Upper lobe of right lung (tissue), 1 donor: ENCODE measurements around the gene BTLA. TPM values are rescaled to one million over a fixed set of nuclear protein-coding genes. Genes with fewer than 3 reads are reported as not detected.

Experiments used
- ATAC-seq: fragments of 200-7000 bp; cut with Tn5 transposase; one replicate; pipeline ENCODE4 v1.9.1; 2020; ENCODE audit warnings: mild to moderate bottlenecking, moderate library complexity
- DNase-seq: peaks from one replicate; pipeline ENCODE4 v3.0.0-alpha.2; 2020
- H3K27ac ChIP-seq: fragments of 200-600 bp; one replicate; pipeline ENCODE4 v1.8.0; 2022
- H3K27me3 ChIP-seq: fragments of 200-600 bp; one replicate; pipeline ENCODE4 v1.8.0; 2022; ENCODE audit warnings: mild to moderate bottlenecking
- H3K36me3 ChIP-seq: fragments of 200-600 bp; one replicate; pipeline ENCODE4 v1.8.0; 2022
- H3K4me1 ChIP-seq: fragments of 200-600 bp; one replicate; pipeline ENCODE4 v1.8.0; 2022
- H3K4me3 ChIP-seq: fragments of 200-600 bp; one replicate; pipeline ENCODE4 v1.8.0; 2022; ENCODE audit warnings: mild to moderate bottlenecking
- H3K9me3 ChIP-seq: fragments of 200-600 bp; one replicate; pipeline ENCODE4 v1.8.0; 2022
- CTCF ChIP-seq: fragments of 200-600 bp; IDR thresholded peaks from one replicate; pipeline ENCODE4 v1.8.0; 2022; ENCODE audit warnings: antibody characterized with exemption
- intact Hi-C: fragments of 100-400 bp; cut with DNase I; formaldehyde crosslinking; loops from one replicate; pipeline ENCODE4 v1.11.0; 2022
- total RNA-seq: library from RNA; stranded (reverse); fragmentation: NEBNext Ultra II Directional; extraction: Animal tissue kit (Norgen Biotek cat#: 25700); gene quantifications from one replicate; pipeline ENCODE4 v1.2.1, GENCODE V29; 2021
- donor health status: DM: no; HTN: yes; CAD: no; lungs with severe emphysema.

The BTLA gene
- total RNA-seq, 1 donor from 2014 or later: 0.78 TPM

- intact Hi-C loops: no loop called here
- Histone ChIP-seq H3K9me3 (no peaks in the 10 kb centered on the region), H3K36me3 (no peaks in the 10 kb centered on the region), H3K4me3 (no peak overlapping the region), H3K4me1 (no peaks in the 10 kb centered on the region), H3K27me3 (no peaks in the 10 kb centered on the region), H3K27ac (no peak overlapping the region)
- no peak for ATAC-seq
- no peak for TF ChIP-seq CTCF
- no peak for DNase-seq
These were observed 14.9 kb downstream of the BTLA start for GRCh38 chr3:112484352-112484751.

- H3K4me3 ChIP-seq: no peak overlapping the region
- no peak overlapping the region for H3K27ac ChIP-seq
- ATAC-seq (no peak), DNase-seq (no peak)
- H3K36me3 ChIP-seq: no peaks in the 10 kb centered on the region
- H3K9me3 ChIP-seq: no peaks in the 10 kb centered on the region
- no peaks in the 10 kb centered on the region for H3K4me1 ChIP-seq
- TF ChIP-seq CTCF: no peak
- no peaks in the 10 kb centered on the region for H3K27me3 ChIP-seq
- intact Hi-C loops: no loop called here
These were observed 16.6 kb downstream of the BTLA start for GRCh38 chr3:112482675-112483074.

- TF ChIP-seq CTCF: no peak
- H3K27me3 ChIP-seq: no peaks in the 10 kb centered on the region
These were observed 18.0 kb downstream of the BTLA start for GRCh38 chr3:112481302-112481721.

GRCh38 chr3:112477891-112478290, 21.4 kb downstream of the BTLA start:
- TF ChIP-seq CTCF: no peak
- Histone ChIP-seq H3K36me3 (no peaks in the 10 kb centered on the region), H3K27ac (no peak overlapping the region), H3K4me1 (no peaks in the 10 kb centered on the region), H3K4me3 (no peak overlapping the region), H3K9me3 (no peaks in the 10 kb centered on the region), H3K27me3 (no peaks in the 10 kb centered on the region)
- DNase-seq (no peak), ATAC-seq (no peak)
- intact Hi-C loops: no loop called here

More at GRCh38 chr3:112481302-112481721, 18.0 kb downstream of the BTLA start:
- intact Hi-C loops: no loop called here
- ATAC-seq (no peak), DNase-seq (no peak)
- no peaks in the 10 kb centered on the region for H3K4me1 ChIP-seq
- H3K9me3 ChIP-seq: no peaks in the 10 kb centered on the region
- H3K36me3 ChIP-seq: no peaks in the 10 kb centered on the region
- H3K27ac ChIP-seq: no peak overlapping the region
- no peak overlapping the region for H3K4me3 ChIP-seq

DNA sequence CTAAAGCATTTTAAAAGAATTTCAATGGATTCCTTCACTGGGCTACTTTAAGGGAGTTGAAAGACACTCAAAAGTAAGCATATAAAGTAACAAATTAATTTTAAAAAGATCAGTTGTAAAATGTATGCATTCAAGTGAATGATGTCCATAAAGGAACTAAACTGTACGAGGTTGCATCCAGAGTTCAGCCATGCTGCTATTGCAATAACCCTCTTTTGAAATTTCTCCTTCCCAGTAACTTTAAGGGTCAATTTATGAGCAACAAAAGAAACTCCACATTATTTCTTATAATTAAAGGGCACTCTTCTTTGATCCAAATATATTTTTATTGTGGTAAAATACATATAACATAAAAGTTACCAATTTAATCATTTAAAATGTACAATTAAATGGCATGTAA, 22.9 kb downstream of the BTLA start:
- TF ChIP-seq CTCF: no peak
- Histone ChIP-seq H3K27me3 (no peaks in the 10 kb centered on the region), H3K9me3 (no peaks in the 10 kb centered on the region), H3K36me3 (no peaks in the 10 kb centered on the region), H3K4me1 (no peaks in the 10 kb centered on the region), H3K27ac (no peak overlapping the region), H3K4me3 (no peak overlapping the region)
- DNase-seq (no peak), ATAC-seq (no peak)
- intact Hi-C loops: no loop called here

GRCh38 chr3:112474796-112475195, 24.5 kb downstream of the BTLA start:
- no peak for TF ChIP-seq CTCF
- intact Hi-C loops: no loop called here

More at GRCh38 chr3:112474796-112475195, 24.5 kb downstream of the BTLA start:
- Histone ChIP-seq H3K27me3 (no peaks in the 10 kb centered on the region), H3K27ac (no peak overlapping the region), H3K4me3 (no peak overlapping the region), H3K4me1 (no peaks in the 10 kb centered on the region), H3K9me3 (no peaks in the 10 kb centered on the region), H3K36me3 (no peaks in the 10 kb centered on the region)
- DNase-seq (no peak), ATAC-seq (no peak)
